Left ventricle myocardium superior (tissue), 1 donor: ENCODE measurements around the gene TUBB3. TPM values are rescaled to one million over a fixed set of nuclear protein-coding genes. Genes with fewer than 3 reads are reported as not detected.
"Not testable (repeated sequence)": the region's sequence is repeated elsewhere in the genome, so short reads cannot be mapped to it uniquely, and the experiment has no call there.

Experiments
- ATAC-seq: fragments of 200-7000 bp; cut with Tn5 transposase; one replicate; pipeline ENCODE4 v1.9.1; 2020; ENCODE audit warnings: mild to moderate bottlenecking, moderate library complexity
- DNase-seq: peaks from one replicate; pipeline ENCODE4 v3.0.0-alpha.2; 2020
- intact Hi-C: fragments of 100-400 bp; cut with micrococcal nuclease; formaldehyde crosslinking; loops from one replicate; pipeline ENCODE4 v1.11.0; 2022
- total RNA-seq: library from RNA; stranded (reverse); fragmentation: NEBNext Ultra II Directional; extraction: Animal tissue kit (Norgen Biotek cat#: 25700); gene quantifications from one replicate; pipeline ENCODE4 v1.2.1, GENCODE V29; 2021
- donor health status: DM: no; HTN: yes; CAD: no; lungs with severe emphysema.

TUBB3 gene
- total RNA-seq, 1 donor from 2014 or later: 1.8 TPM

GRCh38 chr16:89934019-89934418 lies 10.9 kb downstream of the TUBB3 start:
- DNase-seq, ATAC-seq, intact Hi-C loops: not testable (repeated sequence)

- DNase-seq: no peak
- intact Hi-C loops: no loop called here
- ATAC-seq: no peak
Measured at GRCh38 chr16:89934611-89935553, 11.7 kb downstream of the TUBB3 start.

- intact Hi-C loops, ATAC-seq, DNase-seq: not testable (repeated sequence)
Measured at GRCh38 chr16:89935620-89936019, 12.5 kb downstream of the TUBB3 start.

GRCh38 chr16:89936034-89936433 lies 12.9 kb downstream of the TUBB3 start:
- intact Hi-C loops: no loop called here
- DNase-seq: no peak
- no peak for ATAC-seq

- intact Hi-C loops: no loop called here
- no peak for ATAC-seq
- DNase-seq: no peak
Measured at GRCh38 chr16:89936508-89936907, 13.4 kb downstream of the TUBB3 start.

- intact Hi-C loops: no loop called here
- DNase-seq (no peak), ATAC-seq (no peak)
Measured at GRCh38 chr16:89936981-89937380, 13.8 kb downstream of the TUBB3 start.

GRCh38 chr16:89938175-89938885 lies 15.2 kb downstream of the TUBB3 start:
- DNase-seq (no peak), ATAC-seq (no peak)
- intact Hi-C loops: no loop called here

GRCh38 chr16:89944773-89945172 lies 21.6 kb downstream of the TUBB3 start:
- DNase-seq: no peak
- intact Hi-C loops: no loop called here

GRCh38 chr16:89945654-89946053 lies 22.5 kb downstream of the TUBB3 start:
- intact Hi-C loops: no loop called here
- ATAC-seq: no peak
- no peak for DNase-seq

More at GRCh38 chr16:89944773-89945172, 21.6 kb downstream of the TUBB3 start:
- no peak for ATAC-seq

- intact Hi-C loops: no loop called here
- ATAC-seq (no peak), DNase-seq (no peak)
Measured at GRCh38 chr16:89946515-89946914, 23.4 kb downstream of the TUBB3 start.

GRCh38 chr16:89949121-89949742 lies 26.1 kb downstream of the TUBB3 start:
- intact Hi-C loops: no loop called here
- ATAC-seq (no peak), DNase-seq (no peak)

GRCh38 chr16:89949756-89950155 lies 26.6 kb downstream of the TUBB3 start:
- DNase-seq: no peak
- intact Hi-C loops: no loop called here

GRCh38 chr16:89951509-89951908 lies 28.4 kb downstream of the TUBB3 start:
- ATAC-seq: no peak
- intact Hi-C loops: no loop called here
- DNase-seq: no peak

More at GRCh38 chr16:89949756-89950155, 26.6 kb downstream of the TUBB3 start:
- no peak for ATAC-seq

- no peak for ATAC-seq
- intact Hi-C loops: no loop called here
- DNase-seq: no peak
Measured at GRCh38 chr16:89952049-89952448, 28.9 kb downstream of the TUBB3 start.

- ATAC-seq: no peak
- intact Hi-C loops: no loop called here
- DNase-seq: no peak
Measured at GRCh38 chr16:89952551-89952950, 29.4 kb downstream of the TUBB3 start.

GRCh38 chr16:89953671-89954406 lies 30.7 kb downstream of the TUBB3 start:
- DNase-seq (no peak), ATAC-seq (no peak)
- intact Hi-C loops: no loop called here

GRCh38 chr16:89954462-89954861 lies 31.3 kb downstream of the TUBB3 start:
- DNase-seq: no peak
- no peak for ATAC-seq
- intact Hi-C loops: no loop called here

GRCh38 chr16:89955001-89955685 lies 32.0 kb downstream of the TUBB3 start:
- intact Hi-C loops: no loop called here
- DNase-seq (no peak), ATAC-seq (no peak)
